K562 (cell line): ENCODE data around the gene APOC1. TPM values are rescaled to one million over a fixed set of nuclear protein-coding genes. Genes with fewer than 3 reads are reported as not detected.

Source experiments
- ARHGAP35 ChIP-seq: fragments of 450-650 bp; IDR thresholded peaks from 2 replicates; pipeline ENCODE4 v1.6.1; 2018; ENCODE audit not compliant: partially characterized antibody
- CTCFL ChIP-seq: IDR thresholded peaks from 2 replicates; pipeline ENCODE4 v1.6.1; 2011; ENCODE audit warnings: borderline replicate concordance, low read depth, mild to moderate bottlenecking, moderate library complexity, low read length; ENCODE audit not compliant: insufficient read depth, poor library complexity, severe bottlenecking
- E2F8 ChIP-seq: fragments of 450-650 bp; IDR thresholded peaks from 2 replicates; pipeline ENCODE4 v1.7.1; 2018; ENCODE audit warnings: mild to moderate bottlenecking, low read depth; ENCODE audit not compliant: partially characterized antibody
- ETV6 ChIP-seq, 3 experiments: fragments of 150-350 bp in 1 of 3; sonication (generic) in 1 of 3; formaldehyde crosslinking in 1 of 3; IDR thresholded peaks; 2 replicates each; pipeline versions ENCODE4 v1.6.1 to v1.8.0; 2014 to 2022; ENCODE audit warnings: borderline replicate concordance in 2 of 3, low read depth in 2 of 3, antibody characterized with exemption in 1 of 3, low read length in 1 of 3, mild to moderate bottlenecking in 1 of 3, missing genetic modification reagents in 1 of 3
- HCFC1 ChIP-seq: IDR thresholded peaks from 2 replicates; pipeline ENCODE4 v1.6.1; 2012; ENCODE audit warnings: low read depth, low read length, improper control_type of control experiment
- HMBOX1 ChIP-seq: sonication (generic); IDR thresholded peaks from 2 replicates; pipeline ENCODE4 v1.6.1; 2016
- HOMEZ ChIP-seq: fragments of 250-450 bp; sonication (Bioruptor Pico); IDR thresholded peaks from 2 replicates; pipeline ENCODE4 v1.4.0; 2020; ENCODE audit warnings: mild to moderate bottlenecking, moderate library complexity
- NCOR1 ChIP-seq: fragments of 450-650 bp; IDR thresholded peaks from 2 replicates; pipeline ENCODE4 v1.6.1; 2016; ENCODE audit warnings: mild to moderate bottlenecking, moderate library complexity
- NFE2 ChIP-seq: IDR thresholded peaks from 2 replicates; pipeline ENCODE4 v1.6.1; 2014; ENCODE audit warnings: antibody characterized with exemption, low read depth
- PBX2 ChIP-seq, 2 experiments: IDR thresholded peaks in 1 of 2; conservative IDR thresholded peaks in 1 of 2; 2 replicates each; pipeline ENCODE4 v1.6.1; 2016; ENCODE audit warnings: low read depth in 2 of 2, mild to moderate bottlenecking in 1 of 2, missing compliant biosample characterization in 1 of 2, missing genetic modification characterization in 1 of 2, moderate library complexity in 1 of 2
- PCBP1 ChIP-seq: fragments of 200-400 bp; formaldehyde crosslinking; IDR thresholded peaks from 2 replicates; pipeline ENCODE4 v1.6.1; 2018; ENCODE audit warnings: mild to moderate bottlenecking, low read depth, low read length; ENCODE audit not compliant: poor library complexity, severe bottlenecking
- POLR2AphosphoS5 ChIP-seq: IDR thresholded peaks from 2 replicates; pipeline ENCODE4 v1.6.1; 2011; ENCODE audit warnings: mild to moderate bottlenecking, low read depth, low read length, moderate library complexity; ENCODE audit not compliant: control insufficient read depth, insufficient read depth
- STAT5B ChIP-seq: fragments of 250-450 bp; sonication (Bioruptor Pico); IDR thresholded peaks from 2 replicates; pipeline ENCODE4 v1.8.0; 2021; ENCODE audit warnings: mild to moderate bottlenecking, inconsistent platforms
- ZNF143 ChIP-seq: sonication (generic); formaldehyde crosslinking; IDR thresholded peaks from 2 replicates; pipeline ENCODE4 v1.9.0; 2022; ENCODE audit warnings: mild to moderate bottlenecking, missing genetic modification reagents
- ZNF444 ChIP-seq: fragments of 250-450 bp; sonication (Bioruptor Pico); IDR thresholded peaks from 2 replicates; pipeline ENCODE4 v1.4.0; 2020; ENCODE audit warnings: mild to moderate bottlenecking, moderate library complexity
- polyA plus RNA-seq, 8 experiments: library from polyadenylated mRNA; depleted of rRNA in 4 of 8; stranded (reverse) in 5 of 8; unstranded in 3 of 8; fragments of >200 nt; fragmentation: Nextera tagmentation in 2 of 8; fragmentation: Illumina TruSeq in 1 of 8; extraction: Ambion mirVana in 2 of 8; extraction: Trizol in 1 of 8; gene quantifications; 2 replicates each; pipeline versions ENCODE4 v1.2.1 to v1.2.3, GENCODE V29; 2011 to 2014; ENCODE audit warnings: inconsistent platforms in 1 of 8, missing spikeins in 1 of 8
- total RNA-seq, 7 experiments: library from RNA; depleted of rRNA in 6 of 7; stranded (reverse); fragments of >200 nt in 6 of 7; fragmentation: Illumina TruSeq in 2 of 7; extraction: Trizol in 2 of 7; gene quantifications; 2 replicates each; pipeline versions ENCODE4 v1.2.1 to v1.2.3, GENCODE V29; 2011 to 2021; ENCODE audit warnings: low replicate concordance in 1 of 7

The APOC1 gene
- total and polyA plus RNA-seq, 9 of the 15 experiments (the other 6 are each of a cell fraction or from before 2014, with no cell fraction given) = 115 to 408 (median 220) TPM

- TF ChIP-seq POLR2AphosphoS5 = peak; percentile 83; the same call in 1 of the 2 replicates
- TF ChIP-seq ZNF143 (CRISPR knock-in tag) = peak; percentile 91
- peak; percentile 76 for TF ChIP-seq HCFC1
- no peak for TF ChIP-seq HMBOX1
- peak; percentile 18; the same call in 1 of the 2 replicates for TF ChIP-seq NFE2
- TF ChIP-seq HOMEZ (CRISPR knock-in tag) = no peak
- TF ChIP-seq ETV6 (IDR thresholded peaks at IDR 0.05; ENCODE audit: borderline replicate concordance in 1 of 2, low read depth in 2 of 2, low read length in 1 of 2) = no peak
- TF ChIP-seq ETV6 (CRISPR knock-in tag; IDR thresholded peaks at IDR 0.05; ENCODE audit: borderline replicate concordance) = no peak
- TF ChIP-seq PCBP1 = no peak
- TF ChIP-seq PBX2 (CRISPR knock-in tag; IDR thresholded peaks at IDR 0.05; ENCODE audit: low read depth) = no peak
- TF ChIP-seq PBX2 (tag; conservative IDR thresholded peaks at IDR 0.05; ENCODE audit: low read depth) = no peak
- TF ChIP-seq STAT5B (CRISPR knock-in tag) = no peak
- 0 out of 2 replicates have a peak, but pooled peaks have one; percentile 44 for TF ChIP-seq ZNF444 (CRISPR knock-in tag)
- no peak for TF ChIP-seq ARHGAP35
- TF ChIP-seq E2F8 = peak; percentile 76
- TF ChIP-seq NCOR1 = no peak
- TF ChIP-seq CTCFL = no peak
Observed at GRCh38 chr19:44890366-44891015, 23.9 kb upstream of the APOC1 start (continued).
